ENCODE measurements around the gene DAB2IP. TPM values are rescaled to one million over a fixed set of nuclear protein-coding genes. Genes with fewer than 3 reads are reported as not detected.

The DAB2IP gene
- polyA plus RNA-seq, 1 donor (not counting 4 experiments of a cell fraction or from before 2014, with no cell fraction given), result 28.6 TPM

- peaks cover 2% of the 10 kb centered on the region for H3K79me2 ChIP-seq (ENCODE audit: control insufficient read depth, insufficient read depth, low read length)
- no peak overlapping the region for H3K4me2 ChIP-seq (ENCODE audit: control insufficient read depth, extremely low read depth, insufficient read depth, low read depth, low read length)
- H3K27ac ChIP-seq (ENCODE audit: control insufficient read depth, insufficient read depth, low read length), result no peak overlapping the region
- no peaks in the 10 kb centered on the region for H3K27me3 ChIP-seq (ENCODE audit: control insufficient read depth, extremely low read depth, insufficient read depth, low read length)
- dilution Hi-C loops (cut with MboI; ENCODE audit: extremely low pct_ligation_motif_present, low sequenced_read_pairs), result no loop called here
- no peaks in the 10 kb centered on the region for H3K9me1 ChIP-seq (ENCODE audit: control insufficient read depth, extremely low read depth, insufficient read depth, low read length)
- peaks cover 30 to 57% of the 10 kb centered on the region in 2 experiments for H3K36me3 ChIP-seq (ENCODE audit: control insufficient read depth in 2 of 2, extremely low read depth in 1 of 2, insufficient read depth in 2 of 2, low read length in 2 of 2)
- no peaks in the 10 kb centered on the region for H4K20me1 ChIP-seq (ENCODE audit: control insufficient read depth, extremely low read depth, insufficient read depth, low read length)
- no peaks in the 10 kb centered on the region for H3K4me1 ChIP-seq (ENCODE audit: control insufficient read depth, extremely low read depth, insufficient read depth, low read length)
- no peak overlapping the region for H3K4me3 ChIP-seq (ENCODE audit: control insufficient read depth in 2 of 3, extremely low read depth in 1 of 3, insufficient read depth in 2 of 3, low read depth in 1 of 3, low read length in 3 of 3)
- no peak overlapping the region for H3K9ac ChIP-seq (ENCODE audit: control insufficient read depth, extremely low read depth, insufficient read depth, low read length)
- TF ChIP-seq CTCF (optimal IDR thresholded peaks at IDR 0.05 in 1 of 3, IDR thresholded peaks at IDR 0.05 in 1 of 3, conservative IDR thresholded peaks at IDR 0.05 in 1 of 3; ENCODE audit: extremely low read depth in 1 of 3, insufficient read depth in 2 of 3, low read length in 3 of 3), result no peak
- TF ChIP-seq EZH2 (IDR thresholded peaks at IDR 0.05; ENCODE audit: low read length), result no peak
- H3K9me3 ChIP-seq (ENCODE audit: control insufficient read depth, low read depth, low read length), result no peaks in the 10 kb centered on the region
- no peak for DNase-seq (ENCODE audit: low read depth, low spot score)
- no peak for FAIRE-seq
- no peak overlapping the region for H2AFZ ChIP-seq (ENCODE audit: control insufficient read depth, low read length)
Observed at GRCh38 chr9:121776739-121777637, 125.6 kb downstream of the DAB2IP start.

GRCh38 chr9:121778252-121779225 is 127.1 kb downstream of the DAB2IP start:
- no peak overlapping the region for H3K4me2 ChIP-seq (ENCODE audit: control insufficient read depth, extremely low read depth, insufficient read depth, low read depth, low read length)
- no peak overlapping the region for H3K9ac ChIP-seq (ENCODE audit: control insufficient read depth, extremely low read depth, insufficient read depth, low read length)
- TF ChIP-seq CTCF (optimal IDR thresholded peaks at IDR 0.05 in 1 of 3, IDR thresholded peaks at IDR 0.05 in 1 of 3, conservative IDR thresholded peaks at IDR 0.05 in 1 of 3; ENCODE audit: extremely low read depth in 1 of 3, insufficient read depth in 2 of 3, low read length in 3 of 3), result no peak
- no peak for TF ChIP-seq EZH2 (IDR thresholded peaks at IDR 0.05; ENCODE audit: low read length)
- H3K4me3 ChIP-seq (ENCODE audit: control insufficient read depth in 2 of 3, extremely low read depth in 1 of 3, insufficient read depth in 2 of 3, low read depth in 1 of 3, low read length in 3 of 3), result no peak overlapping the region
- H2AFZ ChIP-seq (ENCODE audit: control insufficient read depth, low read length), result no peak overlapping the region
- no peak overlapping the region for H3K27ac ChIP-seq (ENCODE audit: control insufficient read depth, insufficient read depth, low read length)
- DNase-seq (ENCODE audit: low read depth, low spot score) (no peak), FAIRE-seq (peak; percentile 5)
- no peaks in the 10 kb centered on the region for H4K20me1 ChIP-seq (ENCODE audit: control insufficient read depth, extremely low read depth, insufficient read depth, low read length)
- H3K9me3 ChIP-seq (ENCODE audit: control insufficient read depth, low read depth, low read length), result no peaks in the 10 kb centered on the region
- peaks cover 30 to 65% of the 10 kb centered on the region in 2 experiments for H3K36me3 ChIP-seq (ENCODE audit: control insufficient read depth in 2 of 2, extremely low read depth in 1 of 2, insufficient read depth in 2 of 2, low read length in 2 of 2)
- H3K4me1 ChIP-seq (ENCODE audit: control insufficient read depth, extremely low read depth, insufficient read depth, low read length), result no peaks in the 10 kb centered on the region
- dilution Hi-C loops (cut with MboI; ENCODE audit: extremely low pct_ligation_motif_present, low sequenced_read_pairs), result no loop called here
- no peaks in the 10 kb centered on the region for H3K9me1 ChIP-seq (ENCODE audit: control insufficient read depth, extremely low read depth, insufficient read depth, low read length)
- H3K27me3 ChIP-seq (ENCODE audit: control insufficient read depth, extremely low read depth, insufficient read depth, low read length), result no peaks in the 10 kb centered on the region
- peaks cover 2% of the 10 kb centered on the region for H3K79me2 ChIP-seq (ENCODE audit: control insufficient read depth, insufficient read depth, low read length)
